Non-pigmented ciliary epithelial cell (primary cell): Measurements from ENCODE around the gene CTSK.
"Not testable (repeated sequence)": the region's sequence is repeated elsewhere in the genome, so short reads cannot be mapped to it uniquely, and the experiment has no call there.

Source experiments
- DNase-seq: peaks from one replicate; pipeline ENCODE4 v3.0.0-alpha.2; 2010; ENCODE audit warnings: low read depth

Gene CTSK

DNA sequence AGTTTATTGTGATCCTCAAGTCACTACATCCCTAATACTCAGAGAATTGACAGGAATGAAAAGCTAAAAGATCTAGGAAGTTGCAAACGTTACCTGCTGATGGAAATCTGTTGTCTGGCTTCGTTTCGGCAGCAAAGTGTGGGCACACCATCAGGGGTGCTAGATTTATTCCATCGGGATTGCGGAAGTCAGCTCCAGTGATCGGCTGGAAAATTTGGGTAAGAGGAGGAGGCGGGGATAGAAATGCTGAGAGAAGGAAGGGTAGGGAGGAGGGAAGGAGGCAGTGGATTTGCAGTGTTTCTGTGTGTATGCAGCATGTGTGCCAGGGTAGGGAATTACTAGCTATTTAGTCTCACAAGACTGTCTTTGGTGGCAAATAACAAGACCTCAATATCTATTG is at the start of gene CTSK:
Gene CTSK (minus strand): TSS at position 140 of the 400 bp plus-strand sequence. CDS start 1,455 bp downstream, outside the sequence.
- no peak for DNase-seq

DNA sequence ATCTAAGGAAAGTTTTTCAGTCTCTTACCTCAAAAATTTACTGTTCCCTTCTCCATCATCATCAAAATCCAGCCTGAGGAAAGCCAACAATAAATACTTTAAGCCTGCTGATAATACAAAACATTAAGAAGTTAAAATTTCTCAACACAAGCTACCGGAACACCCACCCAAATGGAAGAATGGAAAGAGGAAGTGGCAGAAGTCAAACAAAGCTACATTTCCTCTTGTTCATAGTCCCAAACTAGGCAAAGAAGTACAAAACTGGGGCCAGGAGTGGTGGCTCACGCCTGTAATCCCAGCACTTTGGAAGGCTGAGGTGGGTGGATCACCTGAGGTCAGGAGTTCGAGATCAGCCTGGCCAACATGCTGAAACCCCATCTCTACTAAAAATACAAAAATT is 44.7 kb upstream of the CTSK start:
- DNase-seq: not testable (repeated sequence)

DNA sequence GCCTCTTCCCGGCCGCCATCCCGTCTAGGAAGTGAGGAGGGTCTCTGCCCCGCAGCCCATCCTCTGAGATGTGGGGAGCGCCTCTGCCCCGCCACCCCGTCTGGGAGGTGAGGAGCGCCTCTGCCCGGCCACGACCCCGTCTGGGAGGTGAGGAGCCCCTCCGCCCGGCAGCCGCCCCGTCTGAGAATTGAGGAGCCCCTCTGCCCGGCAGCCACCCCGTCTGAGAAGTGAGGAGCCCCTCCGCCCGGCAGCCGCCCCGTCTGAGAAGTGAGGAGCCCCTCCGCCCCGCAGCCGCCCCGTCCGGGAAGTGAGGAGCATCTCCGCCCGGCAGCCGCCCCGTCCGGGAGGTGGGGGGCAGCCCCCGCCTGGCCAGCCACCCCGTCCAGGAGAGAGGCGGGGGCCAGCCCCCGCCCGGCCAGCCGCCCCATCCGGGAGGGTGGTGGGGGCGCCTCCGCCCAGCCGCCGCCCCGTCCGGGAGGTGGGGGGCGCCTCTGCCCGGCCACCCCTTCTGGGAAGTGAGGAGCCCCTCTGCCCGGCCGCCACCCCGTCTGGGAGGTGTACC is 42.8 kb upstream of the CTSK start:
- DNase-seq: not testable (repeated sequence)

DNA sequence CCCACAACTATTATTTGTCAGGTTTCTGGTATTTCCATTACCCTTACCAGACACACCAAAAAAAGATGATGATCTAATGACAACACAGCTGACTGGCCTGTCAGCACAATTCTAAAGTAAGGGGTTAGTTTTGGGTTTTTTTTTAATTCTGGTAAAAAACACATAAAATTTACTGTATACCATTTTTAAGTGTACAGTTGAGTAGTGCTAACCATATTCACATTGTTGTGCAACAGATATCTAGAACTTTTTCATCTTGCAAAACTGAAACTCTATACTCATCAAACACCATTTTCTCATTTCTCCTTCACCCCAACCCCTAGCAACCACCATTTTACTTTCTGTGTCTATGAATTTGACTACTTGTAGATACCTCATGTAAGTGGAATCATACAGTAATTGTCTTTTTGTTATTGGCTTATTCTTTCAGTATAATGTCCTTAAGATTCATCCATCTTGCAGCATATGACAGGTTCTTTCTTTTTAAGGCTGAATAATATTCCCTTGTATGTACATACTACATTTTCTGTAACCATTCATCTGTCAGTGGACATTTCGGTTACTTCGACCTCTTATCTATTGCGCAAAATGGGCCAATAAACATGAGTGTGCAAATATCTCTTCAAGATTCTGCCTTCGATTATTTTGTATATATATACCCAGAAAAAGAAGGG is 38.5 kb upstream of the CTSK start:
- DNase-seq: no peak

DNA sequence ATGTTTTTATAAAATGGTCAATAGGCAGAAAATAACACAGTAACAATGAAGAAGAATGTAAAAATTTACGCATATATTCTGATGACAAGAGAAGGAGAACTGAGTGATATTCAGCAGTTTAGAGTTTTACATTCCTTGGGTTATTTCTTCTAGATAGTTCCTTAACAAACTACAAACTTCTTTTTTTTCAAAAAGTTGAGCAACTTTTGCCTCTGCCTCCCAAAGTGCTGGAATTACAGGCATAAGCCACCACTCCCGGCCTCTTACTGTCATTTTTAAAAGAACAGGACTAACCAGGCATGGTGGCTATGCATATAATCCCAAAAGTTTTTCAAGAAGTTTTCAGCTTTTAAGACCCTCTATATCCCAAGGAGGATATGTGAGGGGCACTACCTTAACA is 35.4 kb upstream of the CTSK start:
- DNase-seq: no peak

DNA sequence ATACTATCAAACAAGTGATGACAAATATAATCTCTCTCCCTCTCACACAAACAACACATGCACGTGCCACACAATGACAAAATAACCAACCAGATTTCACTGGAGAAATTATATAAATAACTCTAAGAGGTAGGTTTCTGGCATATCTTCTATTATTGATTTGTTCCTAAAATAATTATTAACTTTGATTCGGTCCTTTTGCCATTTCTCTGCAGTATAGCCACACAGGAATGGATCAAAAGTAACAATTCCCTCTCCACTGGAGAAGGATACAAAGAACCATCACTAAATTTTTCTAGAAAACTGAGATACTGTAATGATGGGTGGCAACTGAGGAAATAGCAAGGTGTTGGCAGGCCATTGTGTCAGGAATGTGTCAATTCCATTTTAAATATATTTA is 34.9 kb upstream of the CTSK start:
- no peak for DNase-seq

DNA sequence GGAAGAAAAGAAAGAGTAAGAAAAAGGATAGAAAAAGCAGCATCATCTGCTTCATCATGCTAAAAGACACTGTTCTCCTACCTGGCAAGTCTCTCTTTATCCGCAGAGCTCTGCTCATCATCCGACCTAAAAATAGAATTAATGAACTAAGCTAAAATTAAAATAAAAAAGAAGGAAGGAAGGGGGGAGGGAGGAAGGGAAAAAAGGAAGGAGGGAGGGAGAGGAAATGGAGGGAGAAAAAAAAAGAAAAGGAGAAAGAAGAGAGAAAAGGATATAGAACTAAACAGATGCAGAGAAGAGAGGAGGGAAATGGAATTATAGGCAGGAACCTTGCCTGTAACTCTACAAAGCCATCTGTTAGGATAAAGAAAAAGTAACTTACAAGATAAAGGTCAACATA is 34.3 kb upstream of the CTSK start:
- DNase-seq: no peak

DNA sequence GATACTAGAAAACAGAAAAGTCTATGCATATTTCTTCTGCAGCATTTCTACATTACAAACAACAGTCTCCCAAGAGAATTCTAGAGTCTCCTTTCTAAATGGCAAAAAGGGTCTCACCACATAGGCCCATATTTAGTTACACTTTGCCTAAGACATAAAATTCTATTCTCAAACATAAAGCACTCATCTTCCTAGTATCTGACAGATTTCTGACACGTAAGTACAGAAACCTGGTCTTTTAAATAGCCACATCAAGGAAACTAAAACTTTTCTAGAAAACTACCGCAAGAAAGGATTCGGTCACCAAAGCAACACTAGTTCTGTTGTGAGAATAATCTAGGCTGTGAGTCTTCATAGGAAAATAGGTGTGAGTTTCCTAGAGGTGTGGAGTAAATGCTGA is 33.6 kb upstream of the CTSK start:
- no peak for DNase-seq

DNA sequence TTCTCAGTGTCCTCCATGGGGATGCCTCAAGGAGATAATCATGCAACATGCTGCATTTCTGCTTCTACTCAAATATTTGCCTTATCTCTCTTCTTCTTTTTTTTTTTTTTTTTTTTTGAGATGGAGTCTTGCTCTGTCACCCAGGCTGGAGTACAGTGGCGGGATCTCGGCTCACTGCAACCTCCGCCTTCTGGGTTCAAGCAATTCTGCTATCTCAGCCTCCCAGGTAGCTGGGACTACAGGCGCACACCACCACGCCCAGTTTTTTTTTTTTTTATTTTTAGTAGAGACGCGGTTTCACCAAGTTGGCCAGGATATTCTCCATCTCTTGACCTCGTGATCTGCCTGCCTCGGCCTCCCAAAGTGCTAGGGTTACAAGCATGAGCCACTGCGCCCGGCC is 32.8 kb upstream of the CTSK start:
- DNase-seq: not testable (repeated sequence)

DNA sequence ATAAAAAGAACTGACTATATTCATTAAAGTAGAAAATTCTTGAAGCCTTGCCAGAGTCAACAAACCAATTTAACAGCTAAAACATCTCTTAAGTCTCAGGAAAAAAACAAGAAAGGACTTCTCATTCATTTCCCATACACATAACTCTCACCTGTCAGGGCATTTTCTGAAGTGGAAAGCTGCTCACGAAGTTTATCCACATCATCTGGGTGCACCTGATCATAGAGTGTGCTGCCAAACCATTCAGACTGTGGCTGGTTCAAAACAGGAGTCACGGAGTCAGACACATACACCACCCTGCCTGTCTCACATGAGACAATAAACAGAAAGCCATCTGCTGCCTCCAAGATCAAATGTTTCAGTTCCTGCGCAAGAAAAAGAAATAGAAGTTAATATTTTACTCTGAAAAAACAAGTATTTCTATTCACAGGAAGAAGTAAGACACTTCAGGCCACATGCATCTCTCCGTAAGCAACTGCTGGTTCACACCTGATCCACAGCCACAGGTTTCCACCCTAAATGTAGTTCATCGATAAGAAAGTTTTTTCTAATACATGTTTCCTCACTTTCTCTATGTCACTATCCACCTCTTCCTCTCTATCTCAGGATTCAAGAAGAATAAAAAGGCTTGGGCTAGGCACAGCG is 28.2 kb upstream of the CTSK start:
- DNase-seq: no peak

DNA sequence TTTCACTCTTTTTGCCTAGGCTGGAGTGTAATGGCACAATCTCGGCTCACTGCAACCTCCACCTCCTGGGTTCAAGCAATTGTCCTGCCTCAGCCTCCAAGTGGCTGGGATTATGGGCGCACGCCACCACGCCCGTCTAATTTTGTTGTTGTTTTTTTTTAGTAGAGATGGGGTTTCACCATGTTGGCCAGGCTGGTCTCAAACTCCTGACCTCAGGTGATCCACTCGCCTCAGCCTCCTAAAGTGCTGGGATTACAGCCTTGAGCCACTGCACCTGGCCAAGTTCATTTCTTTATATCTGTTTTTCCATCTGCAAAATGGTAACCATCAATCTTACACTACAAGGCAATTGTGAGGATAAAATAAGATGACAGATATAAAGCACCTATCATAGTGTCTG is 25.9 kb upstream of the CTSK start:
- DNase-seq: not testable (repeated sequence)

DNA sequence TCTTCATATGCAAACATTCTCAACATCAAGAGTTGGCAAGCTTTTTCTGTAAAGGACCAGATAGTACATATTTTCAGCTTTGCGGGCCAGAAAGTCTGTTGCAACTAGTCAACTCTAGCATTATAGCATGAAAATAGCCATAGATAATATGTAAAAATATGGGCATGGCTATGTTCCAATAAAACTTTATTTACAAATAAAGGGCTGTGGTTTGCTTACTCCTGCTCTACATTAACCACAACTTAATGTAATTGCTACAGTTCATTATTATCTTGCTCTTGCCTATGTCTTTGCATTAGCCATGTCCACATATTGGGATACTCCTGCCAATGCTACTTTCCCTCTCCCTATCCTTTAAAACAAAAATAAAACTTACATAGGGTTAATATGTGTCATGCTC is 24.5 kb upstream of the CTSK start:
- no peak for DNase-seq

DNA sequence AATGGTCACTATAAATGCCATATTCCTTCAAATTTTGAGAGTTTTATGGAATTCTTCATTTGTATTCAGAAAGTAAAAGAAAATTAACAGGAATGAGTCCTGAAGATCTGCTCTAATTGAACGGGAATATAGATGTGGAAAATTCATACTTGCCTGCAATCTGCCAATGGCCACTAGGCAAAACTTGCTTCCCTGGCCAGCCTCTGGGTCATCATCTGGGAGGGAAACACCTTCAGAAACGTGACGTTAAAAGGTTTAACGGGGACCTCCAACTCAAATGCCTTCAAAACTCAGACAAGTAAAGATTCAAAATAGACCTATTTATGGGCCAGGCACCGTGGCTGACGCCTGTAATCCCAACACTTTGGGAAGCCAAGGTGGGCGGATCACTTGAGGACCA is 21.7 kb upstream of the CTSK start:
- no peak for DNase-seq

DNA sequence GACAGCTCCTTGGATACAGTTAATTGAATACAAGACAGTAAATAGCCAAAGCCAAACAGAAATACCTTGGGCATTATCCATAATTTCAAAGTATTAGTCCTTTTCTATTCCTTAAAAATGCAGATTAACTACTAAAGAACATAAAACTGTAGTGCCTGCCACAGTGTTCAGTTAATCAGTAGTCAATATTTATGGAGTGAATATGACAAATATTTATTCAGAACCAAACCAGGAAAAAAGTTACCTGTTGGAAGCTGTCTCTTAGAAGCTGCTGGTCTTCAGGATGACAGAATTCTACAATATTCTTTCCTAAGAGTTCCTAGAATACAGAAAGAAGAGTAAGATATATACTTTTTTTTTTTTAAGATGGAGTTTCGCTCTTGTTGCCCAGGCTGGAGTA is 18.2 kb upstream of the CTSK start:
- DNase-seq: no peak

DNA sequence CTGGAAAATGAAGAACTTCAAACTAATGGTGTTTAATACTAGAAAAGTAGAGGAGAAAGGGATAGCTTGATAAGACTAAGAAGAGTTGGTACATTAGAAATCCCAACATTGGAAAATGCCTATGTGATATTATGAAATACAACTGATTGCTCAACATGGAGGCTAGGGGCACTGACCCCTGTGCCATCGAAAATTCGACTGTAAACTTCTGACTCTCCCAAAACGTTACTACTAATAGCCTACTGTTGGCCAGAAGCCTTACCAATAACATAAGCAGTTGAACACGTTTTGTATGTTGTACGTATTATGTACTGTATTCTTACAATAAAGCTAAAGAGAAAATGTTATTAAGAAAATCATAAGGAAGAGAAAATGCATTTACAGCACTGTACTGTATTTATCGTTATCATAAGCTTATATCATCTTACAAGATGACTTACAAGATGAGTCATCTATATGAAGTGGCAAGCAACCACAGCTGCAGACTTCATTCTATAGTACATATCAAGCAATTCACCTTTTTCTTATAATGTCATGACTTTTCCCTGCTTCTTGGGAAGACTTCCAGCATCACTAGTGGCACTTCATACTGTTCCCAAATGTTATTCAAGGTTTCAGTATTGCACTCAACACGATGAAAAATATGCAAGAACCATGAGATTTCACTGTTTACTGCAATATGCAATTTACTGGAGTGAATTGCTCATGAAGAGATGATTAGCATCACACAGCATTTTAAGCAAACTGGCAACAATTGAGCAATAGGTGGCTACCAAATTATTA is 12.9 kb upstream of the CTSK start:
- DNase-seq: no peak

DNA sequence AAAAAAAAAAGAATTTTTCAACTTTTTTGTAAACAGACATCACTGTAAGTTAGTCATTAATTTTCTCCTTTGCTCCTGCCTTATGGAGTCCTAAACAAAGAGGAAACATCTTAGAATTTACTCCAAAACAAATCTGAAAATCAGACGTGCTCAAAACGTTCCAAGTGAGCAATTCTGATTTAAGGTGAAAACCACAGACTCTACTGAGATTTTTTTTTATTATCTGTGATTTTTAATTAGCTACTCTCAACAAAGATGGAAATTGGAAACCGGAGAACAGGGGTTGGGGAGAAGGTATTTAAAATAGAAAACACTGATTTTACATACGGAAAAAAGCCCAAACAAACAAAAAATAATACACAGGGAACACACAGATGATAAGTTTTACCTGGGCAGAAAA is 7.8 kb upstream of the CTSK start:
- DNase-seq: no peak

DNA sequence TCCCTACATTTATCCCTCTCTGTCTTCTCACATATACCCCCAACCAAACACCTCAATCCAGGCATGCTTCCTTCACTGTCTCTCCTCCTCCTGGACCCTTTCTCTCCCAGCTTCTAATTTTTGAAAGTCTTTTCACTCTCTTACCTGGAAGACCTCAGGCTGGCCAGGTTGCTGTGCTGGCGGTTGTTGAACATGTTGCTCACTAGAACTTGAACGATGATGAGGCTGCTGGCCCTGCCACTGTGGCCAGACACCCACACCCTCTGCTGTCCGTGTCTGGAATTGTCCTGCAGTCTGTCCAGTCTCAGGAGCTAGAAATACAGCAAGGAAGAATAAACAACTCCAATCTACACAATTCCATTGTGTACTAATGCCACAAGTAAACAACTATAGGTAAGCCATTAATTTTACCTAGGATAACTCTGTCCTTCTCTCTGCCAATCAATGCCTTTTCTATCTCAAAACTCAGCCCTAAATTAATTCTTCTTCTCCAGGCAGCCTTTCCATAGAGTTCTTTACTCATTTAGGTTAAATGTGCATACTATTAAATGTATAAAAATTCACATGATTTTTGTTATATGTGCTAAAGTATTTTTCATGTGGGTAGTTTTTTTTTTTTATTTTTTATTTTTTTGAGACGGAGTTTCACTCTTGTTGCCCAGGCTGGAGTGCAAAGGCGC is 5.1 kb upstream of the CTSK start:
- no peak for DNase-seq

DNA sequence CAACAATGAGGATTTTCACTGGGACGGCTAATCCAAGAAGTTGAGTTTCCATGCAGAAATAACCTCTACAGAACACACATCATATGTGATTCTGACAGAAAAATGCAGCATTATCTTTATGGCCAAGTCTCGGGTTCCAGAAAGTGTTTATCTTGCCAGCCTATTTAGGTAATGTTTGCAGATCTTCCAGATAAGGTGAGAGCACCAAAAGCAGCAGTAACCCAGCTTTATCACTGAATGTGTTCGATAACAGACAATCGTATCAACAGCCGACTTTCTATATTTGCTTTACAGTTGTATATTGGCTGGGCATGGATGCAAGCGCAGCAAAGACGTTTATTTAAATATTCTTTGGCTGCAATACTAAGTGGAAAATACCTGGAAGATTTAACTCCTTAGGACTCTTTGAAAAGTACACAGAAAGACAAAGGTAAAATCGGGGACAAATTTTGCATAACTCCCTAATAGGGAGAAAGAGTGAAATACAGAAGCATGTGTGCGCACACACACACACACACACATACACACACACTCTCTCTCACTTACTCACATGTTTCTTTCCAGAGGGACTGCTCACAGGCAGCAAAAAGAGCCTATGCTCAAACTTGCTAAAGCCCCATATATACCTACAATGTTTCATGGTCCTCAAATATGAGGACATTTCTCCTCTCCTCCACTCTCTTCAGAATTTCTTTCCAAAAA is 3.0 kb upstream of the CTSK start:
- no peak for DNase-seq

DNA sequence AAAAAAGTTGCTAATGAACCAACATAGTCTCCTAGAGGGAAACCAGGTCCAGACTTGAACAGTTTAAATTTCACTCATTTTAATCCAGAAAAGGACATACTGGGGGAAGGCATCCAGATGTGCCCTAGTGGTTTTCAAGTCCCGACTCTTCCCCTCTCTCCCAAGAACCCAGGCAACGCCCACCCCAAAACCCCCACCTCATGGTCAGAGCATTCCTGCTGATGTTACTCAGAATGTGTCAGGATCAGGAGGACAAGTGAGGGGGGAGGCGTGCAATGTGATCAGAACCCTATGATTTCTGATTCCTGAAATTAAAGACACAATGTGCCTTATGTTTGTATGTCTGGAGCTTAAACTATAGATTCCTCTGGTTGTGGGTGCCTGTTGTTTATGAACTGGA is 1.6 kb upstream of the CTSK start:
- DNase-seq: peak; percentile 50

DNA sequence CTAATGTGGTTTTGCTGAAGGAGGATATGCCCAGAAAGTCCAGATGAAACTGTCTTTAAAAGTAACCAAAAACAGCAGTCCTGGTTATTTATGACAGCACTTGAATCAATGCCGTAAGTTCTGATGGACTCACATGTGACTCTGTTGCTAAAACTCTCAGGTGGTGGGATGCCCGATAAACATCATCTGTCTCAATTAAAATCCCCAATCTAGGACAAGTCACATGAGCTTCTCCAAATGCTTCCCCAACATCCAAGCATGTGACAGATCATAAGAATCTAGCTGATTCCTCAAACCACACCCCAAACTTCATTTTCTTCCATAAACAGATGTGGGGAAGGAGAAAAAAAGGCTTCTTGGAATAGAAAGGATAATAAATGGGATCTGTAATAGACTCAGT is 786 bp upstream of the CTSK start:
- DNase-seq: no peak

DNA sequence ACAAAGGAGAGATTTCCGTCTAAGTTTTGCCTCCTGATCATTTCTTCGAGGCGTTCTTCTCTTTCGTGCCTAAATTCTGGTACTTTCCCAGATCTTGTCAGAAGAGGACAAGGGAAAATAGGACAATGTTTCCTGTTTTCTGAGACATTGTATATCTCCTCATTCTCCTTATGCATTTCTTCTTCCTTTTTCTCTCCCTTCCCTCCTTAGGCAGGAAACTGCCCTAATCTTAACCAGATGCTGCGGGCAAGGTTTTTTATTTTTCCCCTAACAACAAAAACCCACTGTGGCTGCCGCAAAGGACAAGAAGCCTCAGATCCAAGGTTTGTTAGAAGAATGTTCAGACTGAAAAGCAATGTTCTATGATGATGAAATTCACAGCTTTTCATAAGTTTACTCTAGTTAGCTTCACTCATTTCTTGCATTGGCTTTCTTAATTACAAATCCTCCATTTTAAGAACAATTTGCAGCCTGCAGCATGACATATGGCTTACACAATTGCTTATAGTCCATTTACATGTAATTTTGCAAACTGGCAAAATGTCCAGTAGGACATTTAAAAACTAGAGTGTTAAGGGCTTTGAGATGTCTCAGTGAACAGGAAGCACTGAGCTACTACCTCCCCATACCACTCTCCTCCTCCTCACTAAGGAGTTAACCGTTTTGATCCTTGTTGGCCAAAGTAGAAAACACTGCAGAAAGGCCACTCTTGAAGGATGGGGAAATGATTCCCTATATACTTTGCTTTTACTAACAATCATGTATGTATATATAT is 624 bp downstream of the CTSK start:
- no peak for DNase-seq
